Skin of body (tissue), 2 donors: ENCODE data around the gene TRIM10. TPM values are rescaled to one million over a fixed set of nuclear protein-coding genes. Genes with fewer than 3 reads are reported as not detected.

Experiments
- small RNA-seq: library from RNA; depleted of rRNA; stranded (forward); fragments of <200 nt; gene quantifications from one replicate; pipeline ENCODE3, GENCODE V24; 2014; ENCODE audit warnings: low replicate concordance
- total RNA-seq: library from RNA; depleted of rRNA; stranded (reverse); fragments of >200 nt; gene quantifications from one replicate; pipeline ENCODE4 v1.2.3, GENCODE V29; 2014

The TRIM10 gene
- total RNA-seq, 1 donor from 2014 or later: 2.2 TPM

Small RNA genes lying within 50 kb of the gene (small RNA-seq; reads per million reads assigned to genes)
- not detected for gene RF00554

Other genes starting within 250 kb of the TRIM10 start
- 96.6 TPM for gene HLA-A, start 218.7 kb downstream of the TRIM10 start, total RNA-seq
- 22.1 TPM for gene POLR1H, start 99.9 kb downstream of the TRIM10 start, total RNA-seq
- 12.1 TPM for gene PPP1R11, start 94.0 kb downstream of the TRIM10 start, total RNA-seq
- gene RNF39, start 85.4 kb downstream of the TRIM10 start, total RNA-seq: 4.0 TPM
- not detected for gene TRIM31, start 48.1 kb downstream of the TRIM10 start, total RNA-seq
- not detected for gene TRIM40, start 25.1 kb downstream of the TRIM10 start, total RNA-seq
- gene TRIM15, start 2.3 kb upstream of the TRIM10 start, total RNA-seq: 1.4 TPM
- 18.9 TPM for gene TRIM26, start 52.2 kb upstream of the TRIM10 start, total RNA-seq
- gene TRIM39, start 165.7 kb upstream of the TRIM10 start, total RNA-seq: 5.5 TPM
- gene RPP21, start 183.9 kb upstream of the TRIM10 start, total RNA-seq: 14.0 TPM